Cardiac fibroblast (primary cell): ENCODE data around the gene TENM4.

ENCODE experiments used
- DNase-seq, 2 donors: peaks; one replicate each; pipeline versions ENCODE4 v3.0.0 to v3.0.0-alpha.2; 2010; ENCODE audit warnings: low read depth in 2 of 2
- H3K4me3 ChIP-seq, 2 donors: replicated peaks in 1 of 2; 1 replicate in 1 of 2; 2 replicates in 1 of 2; pipeline ENCODE4 v1.5.1; 2011; ENCODE audit warnings: low read depth in 2 of 2, low read length in 2 of 2, mild to moderate bottlenecking in 2 of 2, moderate library complexity in 1 of 2
- CTCF ChIP-seq: IDR thresholded peaks from one replicate; pipeline ENCODE4 v1.5.1; 2011; ENCODE audit warnings: low read depth, mild to moderate bottlenecking, low read length, inconsistent platforms

Gene TENM4

GRCh38 chr11:79013509-79013908, 427.3 kb downstream of the TENM4 start:
- H3K4me3 ChIP-seq, result no peak overlapping the region
- TF ChIP-seq CTCF, result no peak
- DNase-seq, result peak; percentile 8 to 14

GRCh38 chr11:79011357-79011756, 429.5 kb downstream of the TENM4 start:
- DNase-seq, result no peak
- no peak for TF ChIP-seq CTCF
- no peak overlapping the region for H3K4me3 ChIP-seq

- DNase-seq, result no peak
- no peak for TF ChIP-seq CTCF
- H3K4me3 ChIP-seq, result no peak overlapping the region
Observed at GRCh38 chr11:79007771-79008402, 432.9 kb downstream of the TENM4 start.

GRCh38 chr11:79006854-79007253, 434.0 kb downstream of the TENM4 start:
- TF ChIP-seq CTCF, result no peak
- DNase-seq, result no peak
- H3K4me3 ChIP-seq, result no peak overlapping the region

GRCh38 chr11:78996007-78996406, 444.8 kb downstream of the TENM4 start:
- TF ChIP-seq CTCF, result no peak
- H3K4me3 ChIP-seq, result no peak overlapping the region
- no peak for DNase-seq

GRCh38 chr11:78995171-78995570, 445.7 kb downstream of the TENM4 start:
- no peak for TF ChIP-seq CTCF
- H3K4me3 ChIP-seq, result no peak overlapping the region
- DNase-seq, result no peak
